HUES6 (cell line): Measurements from ENCODE around the gene AATF.

Source experiments
- H3K27ac ChIP-seq: 2 replicates; pipeline ENCODE4 v1.7.0; 2013; ENCODE audit warnings: low read depth, mild to moderate bottlenecking, low read length, inconsistent platforms
- H3K27me3 ChIP-seq: 2 replicates; pipeline ENCODE4 v1.6.1; 2013; ENCODE audit warnings: low read length; ENCODE audit not compliant: control insufficient read depth, insufficient read depth
- H3K36me3 ChIP-seq: 2 replicates; pipeline ENCODE4 v1.6.1; 2013; ENCODE audit warnings: low read length; ENCODE audit not compliant: control insufficient read depth, insufficient read depth
- H3K4me1 ChIP-seq: 2 replicates; pipeline ENCODE4 v1.6.1; 2013; ENCODE audit warnings: low read length; ENCODE audit not compliant: control insufficient read depth, insufficient read depth
- H3K4me3 ChIP-seq: 2 replicates; pipeline ENCODE4 v1.5.1; 2013; ENCODE audit warnings: low read depth, low read length
- H3K9ac ChIP-seq: one replicate; pipeline ENCODE4 v1.6.1; 2013; ENCODE audit warnings: mild to moderate bottlenecking, low read length
- H3K9me3 ChIP-seq: 2 replicates; pipeline ENCODE4 v1.6.1; 2013; ENCODE audit warnings: low read depth, low read length; ENCODE audit not compliant: control insufficient read depth, insufficient read depth

The AATF gene

GRCh38 chr17:37098152-37098551 lies 149.4 kb downstream of the AATF start:
- H3K4me3 ChIP-seq, result no peak overlapping the region
- peaks cover 70% of the 10 kb centered on the region for H3K36me3 ChIP-seq
- H3K9me3 ChIP-seq, result no peaks in the 10 kb centered on the region
- H3K9ac ChIP-seq, result no peak overlapping the region
- H3K4me1 ChIP-seq, result peaks cover 11% of the 10 kb centered on the region
- no peaks in the 10 kb centered on the region for H3K27me3 ChIP-seq
- no peak overlapping the region for H3K27ac ChIP-seq

- H3K4me1 ChIP-seq, result peaks cover 11% of the 10 kb centered on the region
- no peak overlapping the region for H3K27ac ChIP-seq
- no peak overlapping the region for H3K9ac ChIP-seq
- no peaks in the 10 kb centered on the region for H3K9me3 ChIP-seq
- no peaks in the 10 kb centered on the region for H3K27me3 ChIP-seq
- H3K36me3 ChIP-seq, result peaks cover 67% of the 10 kb centered on the region
- no peak overlapping the region for H3K4me3 ChIP-seq
Measured at GRCh38 chr17:37098910-37099664, 150.3 kb downstream of the AATF start.

- no peak overlapping the region for H3K4me3 ChIP-seq
- no peak overlapping the region for H3K27ac ChIP-seq
- H3K9me3 ChIP-seq, result no peaks in the 10 kb centered on the region
- H3K4me1 ChIP-seq, result peaks cover 18% of the 10 kb centered on the region
- no peaks in the 10 kb centered on the region for H3K27me3 ChIP-seq
- peaks cover 62% of the 10 kb centered on the region for H3K36me3 ChIP-seq
- H3K9ac ChIP-seq, result no peak overlapping the region
Measured at GRCh38 chr17:37100231-37100630, 151.5 kb downstream of the AATF start.

- H3K4me3 ChIP-seq, result no peak overlapping the region
- H3K4me1 ChIP-seq, result peaks cover 29% of the 10 kb centered on the region
- H3K27me3 ChIP-seq, result no peaks in the 10 kb centered on the region
- no peak overlapping the region for H3K9ac ChIP-seq
- H3K36me3 ChIP-seq, result peaks cover 51% of the 10 kb centered on the region
- no peaks in the 10 kb centered on the region for H3K9me3 ChIP-seq
- no peak overlapping the region for H3K27ac ChIP-seq
Measured at GRCh38 chr17:37101306-37101705, 152.6 kb downstream of the AATF start.

GRCh38 chr17:37103231-37103630 lies 154.5 kb downstream of the AATF start:
- Histone ChIP-seq H3K9ac (no peak overlapping the region), H3K4me3 (no peak overlapping the region), H3K4me1 (peaks cover 48% of the 10 kb centered on the region), H3K27me3 (no peaks in the 10 kb centered on the region), H3K9me3 (no peaks in the 10 kb centered on the region), H3K27ac (no peak overlapping the region), H3K36me3 (peaks cover 39% of the 10 kb centered on the region)

GRCh38 chr17:37106049-37106448 lies 157.3 kb downstream of the AATF start:
- Histone ChIP-seq H3K27ac (peak overlapping the region; percentile 80), H3K4me3 (no peak overlapping the region), H3K9ac (no peak overlapping the region), H3K36me3 (peaks cover 56% of the 10 kb centered on the region), H3K4me1 (peaks cover 59% of the 10 kb centered on the region), H3K27me3 (no peaks in the 10 kb centered on the region), H3K9me3 (no peaks in the 10 kb centered on the region)
